GF-D8 (cell line): ENCODE data around the gene TMCO4.
"Not testable (repeated sequence)": the region's sequence is repeated elsewhere in the genome, so short reads cannot be mapped to it uniquely, and the experiment has no call there.

Source experiments
- DNase-seq: peaks from one replicate; lab custom pipeline; 2025; lab: John Stamatoyannopoulos, UW

TMCO4 gene

DNA sequence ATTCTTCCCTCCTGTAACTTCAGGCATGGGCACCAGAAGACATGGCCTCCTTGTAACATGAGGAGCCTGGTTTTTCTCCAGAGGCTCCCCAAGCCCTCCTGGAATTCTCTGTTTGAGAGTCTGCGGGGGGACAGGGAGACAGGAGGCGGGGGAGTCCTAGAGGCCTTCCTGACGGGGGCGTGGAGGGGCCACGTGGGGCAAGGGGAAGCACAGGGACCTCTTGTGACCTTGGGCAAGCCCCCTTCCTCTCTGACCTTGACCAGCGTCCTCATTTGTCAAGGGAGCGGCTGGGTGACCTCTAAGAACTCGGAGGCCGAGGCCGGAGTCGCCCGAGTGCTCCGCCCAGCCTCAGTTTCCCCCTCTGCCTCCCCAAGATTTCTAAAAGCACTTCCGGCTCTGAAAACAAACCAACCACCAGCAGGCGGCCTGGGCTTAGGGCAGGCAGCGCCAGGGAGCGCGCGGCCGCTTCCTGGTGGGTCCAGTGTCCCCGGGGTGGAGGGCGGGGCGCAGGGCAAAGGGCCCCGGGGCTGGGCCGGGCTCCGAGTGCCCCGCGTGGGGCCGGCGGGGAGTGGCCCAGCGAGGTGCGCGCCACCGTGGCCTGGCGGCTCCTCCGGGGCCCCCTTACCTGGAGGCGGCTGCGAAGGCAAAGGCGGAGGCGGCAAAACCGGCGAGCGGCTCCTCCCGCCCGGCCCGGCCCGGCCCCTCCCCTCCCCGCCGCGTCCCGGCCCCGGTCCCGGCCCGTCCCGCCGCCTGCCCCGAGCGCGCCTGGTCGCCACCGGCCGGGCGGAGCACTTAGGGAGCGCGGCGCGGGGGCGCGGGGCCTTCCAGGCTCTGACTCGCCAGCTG, at the start of gene TMCO4:
Gene TMCO4, minus strand, starts transcription at position 687 of the 846 bp plus-strand sequence. CDS start 19,158 bp downstream, outside the sequence.
- peak; percentile 21 for DNase-seq

- DNase-seq, result not testable (repeated sequence)
These were observed 49.6 kb upstream of the TMCO4 start for GRCh38 chr1:19849307-19849706.

DNA sequence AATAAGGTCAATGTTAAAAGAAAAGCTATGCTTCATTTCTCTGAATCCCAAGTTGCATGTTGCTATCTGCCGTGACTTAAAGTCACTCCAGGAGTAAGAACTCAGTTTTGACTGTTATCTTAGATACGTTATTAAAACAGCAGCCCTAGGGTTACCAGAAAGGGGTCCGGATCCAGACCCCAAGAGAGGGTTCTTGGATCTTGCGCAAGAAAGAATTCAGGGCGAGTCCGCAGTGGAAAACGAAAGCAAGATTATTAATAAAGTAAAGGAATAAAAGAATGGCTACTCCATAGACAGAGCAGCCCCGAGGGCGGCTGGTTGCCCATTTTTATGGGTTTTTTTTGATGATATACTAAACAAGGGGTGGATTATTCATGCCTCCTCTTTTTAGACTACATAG, 47.6 kb upstream of the TMCO4 start:
- not testable (repeated sequence) for DNase-seq

DNA sequence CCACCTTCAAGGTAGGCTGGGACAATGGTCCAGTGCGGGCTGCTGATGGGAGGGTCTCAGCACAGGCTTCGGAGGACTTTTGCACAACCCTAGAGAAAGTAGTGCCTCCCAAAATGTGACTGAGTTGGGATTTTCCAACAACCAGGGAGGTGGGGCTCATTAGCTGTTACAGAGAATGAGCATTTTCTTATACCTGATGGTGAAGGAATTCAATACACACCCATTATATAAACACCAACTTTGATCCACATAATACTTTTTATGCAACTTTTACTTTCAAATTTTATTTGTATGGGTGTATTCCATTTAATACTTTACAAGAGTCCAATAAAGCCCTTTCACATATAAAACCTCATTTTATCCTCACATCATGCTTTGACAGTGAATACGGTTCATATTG, 46.6 kb upstream of the TMCO4 start:
- no peak for DNase-seq

- DNase-seq, result no peak
These were observed 45.8 kb upstream of the TMCO4 start for GRCh38 chr1:19845555-19845954.

GRCh38 chr1:19844731-19845495, 45.2 kb upstream of the TMCO4 start:
- no peak for DNase-seq

DNA sequence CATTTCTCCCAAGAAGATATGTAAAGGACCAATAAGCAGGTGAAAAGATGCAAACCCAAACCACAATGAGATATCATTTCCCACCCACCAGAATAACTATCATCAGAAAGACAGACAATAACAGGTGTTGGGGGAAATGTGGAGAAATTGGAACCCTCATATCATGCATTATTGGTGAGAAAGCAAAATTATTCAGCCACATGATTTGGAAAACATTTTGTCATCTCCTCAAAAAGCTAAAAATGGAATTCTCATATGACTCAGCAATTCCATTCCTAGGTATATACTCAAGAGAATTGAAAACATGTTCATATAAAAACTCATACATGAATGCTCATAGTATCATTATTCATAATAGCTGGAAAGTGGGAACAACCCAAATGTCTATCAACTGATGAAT, 40.5 kb upstream of the TMCO4 start:
- no peak for DNase-seq

GRCh38 chr1:19837866-19838265, 38.1 kb upstream of the TMCO4 start:
- DNase-seq, result no peak

GRCh38 chr1:19835578-19835977, 35.9 kb upstream of the TMCO4 start:
- no peak for DNase-seq

DNA sequence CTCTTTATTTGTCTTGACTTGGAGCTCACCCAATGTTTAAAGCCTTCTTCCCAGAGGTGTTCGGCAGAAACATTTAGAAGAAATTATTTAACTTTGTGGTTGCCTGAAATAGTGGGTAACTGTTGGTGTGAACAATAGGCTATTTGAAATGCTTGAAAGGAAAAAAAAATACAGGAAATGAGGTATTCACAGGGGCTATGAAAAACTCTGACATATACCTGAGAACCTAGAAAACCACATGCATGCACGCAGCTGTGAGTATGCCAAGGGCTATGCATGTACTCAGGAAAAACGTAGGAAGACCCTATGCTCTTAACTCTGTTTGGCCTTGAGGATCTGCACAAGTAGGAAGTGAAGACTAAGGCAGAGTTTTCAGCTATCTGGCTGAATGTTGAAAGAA, 31.7 kb upstream of the TMCO4 start:
- DNase-seq, result no peak

- no peak for DNase-seq
These were observed 28.8 kb upstream of the TMCO4 start for GRCh38 chr1:19828546-19828945.

DNA sequence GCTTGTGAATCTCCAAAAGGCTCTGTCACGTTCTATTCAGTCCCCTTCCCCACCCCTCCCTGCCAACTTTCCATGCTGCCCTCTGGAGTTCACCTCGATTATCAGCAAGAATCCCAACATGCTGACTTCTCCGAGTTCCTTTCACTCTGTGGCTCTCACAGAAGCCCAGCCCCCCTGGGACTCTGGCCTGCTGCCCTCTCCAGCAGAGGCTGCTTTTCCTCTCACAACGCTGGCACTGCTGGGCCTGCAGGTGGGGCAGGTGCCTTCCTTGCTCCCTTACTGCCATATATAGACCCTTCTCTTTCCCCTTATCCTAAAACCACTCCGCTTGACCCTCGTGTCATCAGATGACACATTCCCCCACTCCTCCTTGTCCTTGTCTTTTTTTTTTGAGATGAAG, 25.6 kb upstream of the TMCO4 start:
- no peak for DNase-seq

DNA sequence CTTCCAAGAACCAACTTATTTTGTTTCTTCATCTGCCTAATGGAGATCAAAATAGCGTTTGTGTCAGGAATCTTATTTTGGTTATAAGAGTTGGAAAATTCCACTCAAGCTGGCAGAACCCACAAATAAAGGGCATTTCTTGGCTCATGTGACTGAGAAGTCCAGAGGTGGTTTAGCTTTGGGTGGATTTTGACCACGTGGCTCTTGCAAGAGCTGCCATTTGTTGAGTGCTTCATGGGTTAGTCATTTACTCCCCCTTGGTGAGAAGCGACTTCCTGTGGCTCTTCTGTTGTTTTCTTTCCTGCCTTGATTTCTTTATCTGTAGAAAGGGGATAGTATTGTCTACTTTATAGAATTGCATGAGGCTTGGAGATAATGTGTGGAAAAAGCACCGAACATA, 24.8 kb upstream of the TMCO4 start:
- no peak for DNase-seq

DNA sequence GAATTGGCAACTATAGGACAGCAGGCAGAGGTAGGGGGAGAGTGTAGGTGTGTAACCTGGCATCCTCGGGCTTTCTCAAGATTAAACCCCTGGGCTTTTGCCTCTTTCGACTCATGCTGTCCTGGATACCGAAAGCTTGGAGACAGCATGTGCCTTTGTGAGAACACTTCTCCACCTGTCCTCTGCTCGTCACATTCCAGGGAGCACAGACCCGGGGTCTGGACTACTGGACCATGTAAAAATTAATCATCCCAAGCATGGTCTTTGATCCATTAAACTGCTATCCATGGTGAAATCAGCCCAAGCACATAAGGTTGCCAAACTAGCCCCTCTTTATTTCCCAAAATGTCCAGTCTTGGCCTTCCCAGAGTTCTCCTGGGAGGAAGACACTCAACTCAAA, 24.3 kb upstream of the TMCO4 start:
- DNase-seq, result no peak

DNA sequence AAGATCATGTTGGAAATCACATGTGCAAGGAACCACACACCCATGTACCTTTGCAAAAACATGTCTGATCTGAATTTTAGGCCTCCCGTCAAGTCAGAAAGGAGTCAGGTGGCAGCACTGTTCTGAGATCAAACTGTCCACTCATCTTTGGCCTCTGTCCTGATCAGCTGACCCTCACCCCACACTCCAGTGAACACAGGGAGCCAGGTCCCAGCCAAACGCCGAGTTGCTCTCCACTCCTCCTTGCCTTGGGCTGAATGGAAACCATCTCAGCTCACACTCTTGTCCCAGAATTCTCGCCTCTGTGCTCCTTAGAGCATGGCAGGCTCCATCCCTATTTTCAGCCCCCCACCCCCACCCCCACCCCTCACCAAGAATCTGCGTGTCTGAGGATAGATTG, 20.0 kb upstream of the TMCO4 start:
- no peak for DNase-seq

DNA sequence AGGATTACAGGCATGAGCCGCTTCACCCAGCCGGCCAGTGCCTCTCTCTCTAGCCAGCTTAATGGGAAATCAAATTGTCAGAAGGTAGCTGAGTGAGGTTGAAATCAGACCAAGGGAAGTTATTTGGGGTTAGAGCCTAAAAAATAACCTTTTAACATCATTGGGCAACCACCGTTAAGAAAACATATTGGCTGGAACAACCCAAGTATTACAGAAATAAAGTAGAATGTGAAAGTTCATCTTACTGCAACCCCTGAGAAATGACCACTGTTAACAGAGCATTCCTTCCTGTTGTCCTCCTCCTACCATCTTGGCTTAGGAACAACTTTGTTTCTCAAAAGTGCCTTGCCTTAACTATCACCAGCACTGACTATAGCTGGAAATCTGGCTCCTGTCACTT, 18.6 kb upstream of the TMCO4 start:
- DNase-seq, result no peak

DNA sequence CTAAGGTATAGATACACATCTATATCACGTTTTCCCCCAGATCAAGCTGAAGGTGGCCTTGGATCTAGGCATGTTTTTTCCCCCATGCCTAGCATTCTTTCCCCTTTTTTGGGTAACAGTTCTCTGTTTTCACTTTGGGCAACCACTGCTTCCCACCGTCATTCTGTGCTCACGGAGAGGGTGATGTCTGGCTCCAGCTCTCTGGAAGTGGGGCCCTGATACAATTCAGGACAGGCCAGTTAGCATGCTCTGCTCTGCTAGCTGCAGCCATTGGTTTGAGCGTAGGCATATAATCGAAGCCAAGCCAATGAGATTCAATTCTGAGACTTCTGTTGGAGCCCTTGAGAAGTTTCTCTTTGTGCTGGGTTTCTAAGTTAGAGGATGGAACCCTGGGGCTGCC, 17.4 kb upstream of the TMCO4 start:
- DNase-seq, result no peak

DNA sequence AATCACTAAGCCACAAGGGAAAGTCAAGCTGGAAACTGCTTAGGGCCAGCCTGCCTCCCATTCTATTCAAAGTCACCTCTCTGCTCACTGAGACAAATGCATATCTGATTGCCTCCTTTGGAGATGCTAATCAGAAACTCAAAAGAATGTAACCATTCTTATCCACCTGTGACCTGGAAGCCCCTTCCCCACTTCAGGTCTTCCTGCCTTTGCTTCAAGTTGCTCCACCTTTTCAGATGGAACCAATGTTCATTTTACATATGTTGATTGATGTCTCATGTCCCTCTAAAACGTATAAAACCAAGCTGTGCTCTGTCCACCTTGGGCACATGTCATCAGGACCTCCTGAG, 17.0 kb upstream of the TMCO4 start:
- not testable (repeated sequence) for DNase-seq

DNA sequence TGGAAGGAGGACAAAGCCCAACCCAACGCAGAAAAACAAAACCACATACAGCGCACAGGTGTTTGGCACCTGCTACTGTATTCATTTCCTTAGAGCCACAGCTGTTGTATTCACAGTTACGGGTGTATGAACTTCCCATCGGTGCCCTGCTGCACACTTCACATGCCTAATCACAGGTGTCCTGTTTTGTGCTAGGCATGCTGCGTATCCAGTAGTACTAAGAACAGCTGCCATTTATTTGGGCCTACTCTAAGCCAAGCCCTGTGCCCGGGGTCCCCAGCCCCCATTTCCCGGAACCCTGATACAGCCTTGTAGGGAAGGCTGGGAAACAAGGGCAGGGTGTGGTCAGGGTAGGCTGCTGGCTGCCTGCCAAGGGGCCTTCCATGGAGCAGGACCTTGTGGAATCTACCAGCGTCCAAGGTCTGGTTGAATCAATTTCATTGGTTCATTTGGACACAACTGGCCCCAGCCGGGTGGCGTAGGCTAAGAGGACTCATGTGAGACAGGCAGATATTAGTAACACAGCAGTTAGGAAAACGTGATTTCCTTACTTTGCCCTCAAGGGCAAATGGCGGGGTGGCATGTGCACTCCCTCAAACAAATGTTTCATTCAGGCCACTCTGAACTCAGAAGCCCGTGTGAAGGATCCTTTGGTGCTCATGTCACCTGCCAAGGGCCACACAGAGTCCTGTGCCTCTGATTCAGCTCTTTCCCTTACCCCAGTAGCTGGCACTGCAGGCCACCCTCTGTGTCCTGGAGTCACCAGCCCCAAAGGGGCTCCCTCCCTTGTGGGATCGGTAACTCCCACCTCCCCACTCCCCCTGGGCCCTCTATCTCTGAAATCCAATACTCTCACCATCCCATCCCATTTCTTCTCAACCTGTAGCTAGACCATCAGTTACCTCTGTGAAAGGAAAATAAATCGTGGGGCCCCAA, 16.4 kb upstream of the TMCO4 start:
- DNase-seq, result no peak

- no peak for DNase-seq
These were observed 15.2 kb upstream of the TMCO4 start, which contains the start of gene RNF186 for GRCh38 chr1:19814681-19815503. RNF186 (minus strand) TSS chr1:19815283; CDS start chr1:19815101, 182 bp downstream.

GRCh38 chr1:19814244-19814661, 14.5 kb upstream of the TMCO4 start:
- DNase-seq, result no peak
